Heart left ventricle (tissue), 13 donors: ENCODE results near the gene DCAF6.

ENCODE experiments used
- POLR2A ChIP-seq, 2 donors: fragments of 450-650 bp; IDR thresholded peaks; one replicate each; pipeline ENCODE4 v1.6.1; 2017; ENCODE audit warnings: antibody characterized with exemption in 2 of 2, mild to moderate bottlenecking in 2 of 2, moderate library complexity in 2 of 2
- TF ChIP-seq, protein P1 (sequence below), 12 donors: fragments of 200-600 bp; sonication (generic) in 4 of 12; IDR thresholded peaks; one replicate each; pipeline versions ENCODE4 v1.5.0 to v1.8.0; 2018 to 2022; ENCODE audit warnings: antibody characterized with exemption in 12 of 12, mild to moderate bottlenecking in 5 of 12
- donor health status: ischemic (EF 13 %, LVEDD 7.1; RV severe dilation, severe dysfunction).
- donor health status: DM: no; HTN: yes; CAD: no.
- donor health status: DM: no; HTN: no; CAD: no.
- donor health status: ischemic (EF 25% LVEDD 6.9; RV normal size, moderate dysfunction).
- donor health status: ischemic (EF 25% LVEDD 5.7; RV mildly dilated, moderate dysfunction).
- donor health status: ischemic (EF 35%, LVEDD 5.7; RV mildly dilated, moderate dysfunction).
- donor health status: nonischemic (EF 11% LVEDD 7.7; RV severe dilation, severe dysfunction).
- donor health status: DM: yes; HTN: yes; CAD: no.
- donor health status: PGD.
- donor health status: ischemic (EF 29% LVEDD 5.4; RV normal size, mild dysfunction).
- donor health status: nonischemic (EF 23%, LVEDD 6.1; RV moderate dilation, normal function).

DNA sequence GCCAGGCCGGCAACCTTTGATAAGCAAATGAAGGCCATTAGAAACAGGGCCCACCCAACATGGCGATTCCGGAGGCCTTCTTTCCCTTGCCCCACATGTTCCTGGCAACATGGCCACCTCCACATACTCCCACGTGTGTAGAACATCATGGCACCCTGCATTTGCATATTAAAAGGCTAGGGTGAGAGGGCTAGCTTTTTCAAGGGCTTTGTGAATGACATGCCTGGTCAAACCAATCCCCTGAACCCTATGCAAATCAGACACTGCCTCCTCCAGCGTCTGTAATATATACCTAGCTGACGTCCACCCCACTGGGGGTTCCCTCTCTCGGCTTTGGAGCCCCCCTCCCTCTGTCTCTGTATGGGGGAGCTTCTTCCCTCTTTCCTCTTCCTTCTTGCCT lies 24.2 kb upstream of the DCAF6 start:
- TF ChIP-seq, protein P1, sequence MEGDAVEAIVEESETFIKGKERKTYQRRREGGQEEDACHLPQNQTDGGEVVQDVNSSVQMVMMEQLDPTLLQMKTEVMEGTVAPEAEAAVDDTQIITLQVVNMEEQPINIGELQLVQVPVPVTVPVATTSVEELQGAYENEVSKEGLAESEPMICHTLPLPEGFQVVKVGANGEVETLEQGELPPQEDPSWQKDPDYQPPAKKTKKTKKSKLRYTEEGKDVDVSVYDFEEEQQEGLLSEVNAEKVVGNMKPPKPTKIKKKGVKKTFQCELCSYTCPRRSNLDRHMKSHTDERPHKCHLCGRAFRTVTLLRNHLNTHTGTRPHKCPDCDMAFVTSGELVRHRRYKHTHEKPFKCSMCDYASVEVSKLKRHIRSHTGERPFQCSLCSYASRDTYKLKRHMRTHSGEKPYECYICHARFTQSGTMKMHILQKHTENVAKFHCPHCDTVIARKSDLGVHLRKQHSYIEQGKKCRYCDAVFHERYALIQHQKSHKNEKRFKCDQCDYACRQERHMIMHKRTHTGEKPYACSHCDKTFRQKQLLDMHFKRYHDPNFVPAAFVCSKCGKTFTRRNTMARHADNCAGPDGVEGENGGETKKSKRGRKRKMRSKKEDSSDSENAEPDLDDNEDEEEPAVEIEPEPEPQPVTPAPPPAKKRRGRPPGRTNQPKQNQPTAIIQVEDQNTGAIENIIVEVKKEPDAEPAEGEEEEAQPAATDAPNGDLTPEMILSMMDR (IDR thresholded peaks at IDR 0.05) = no peak
- no peak for TF ChIP-seq POLR2A (IDR thresholded peaks at IDR 0.05)
